ENCODE data around the gene BBS1. TPM values are rescaled to one million over a fixed set of nuclear protein-coding genes. Genes with fewer than 3 reads are reported as not detected.

BBS1 gene
- total RNA-seq, 1 experiment from 2014 or later, result 29.8 TPM

DNA sequence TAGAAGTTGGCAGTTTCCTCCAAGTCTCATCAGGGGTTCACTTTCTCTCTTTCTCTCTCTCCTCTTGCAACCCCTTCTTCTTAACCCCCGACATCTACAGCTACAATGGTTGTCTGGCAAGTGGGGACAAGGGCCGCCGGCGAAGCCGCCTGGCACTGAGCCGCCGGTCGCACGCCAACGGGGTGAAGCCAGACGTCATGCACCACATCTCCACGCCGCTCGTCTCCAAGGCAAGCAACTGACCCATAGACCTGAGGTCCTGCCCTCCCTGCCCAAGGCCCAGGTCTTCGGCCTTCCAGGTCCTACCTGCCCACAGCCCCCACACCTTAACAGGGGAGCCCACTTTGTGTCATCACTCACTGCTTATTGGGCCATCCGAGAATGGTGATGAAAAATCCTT is 39.3 kb upstream of the BBS1 start:
- POLR2A ChIA-PET, result interaction anchor here (2.4 kb wide), 1 partner anchor 9 kb away, joined by 13 read pairs; the partner anchor contains the start of gene DPP3
- Histone ChIP-seq H3K4me2 (ENCODE audit: low read length) (no peak overlapping the region), H2AFZ (ENCODE audit: low read depth, low read length, poor library complexity, severe bottlenecking) (no peak overlapping the region), H3K4me3 (replicated peaks in 1 of 2; ENCODE audit: low read depth in 1 of 2, low read length in 2 of 2) (no peak overlapping the region), H3K9me3 (ENCODE audit: control insufficient read depth in 1 of 2, insufficient read depth in 1 of 2, low read depth in 1 of 2, low read length in 2 of 2) (no peaks in the 10 kb centered on the region), H3K4me1 (ENCODE audit: control insufficient read depth in 1 of 2, insufficient read depth in 2 of 2, low read length in 2 of 2) (peaks cover 6 to 13% of the 10 kb centered on the region in 2 experiments), H3K79me2 (ENCODE audit: insufficient read depth, low read length) (peaks cover 8% of the 10 kb centered on the region; the same call in 1 of the 2 replicates), H3K9me2 (ENCODE audit: insufficient read depth) (no peaks in the 10 kb centered on the region), H4K20me1 (ENCODE audit: insufficient read depth) (no peaks in the 10 kb centered on the region), H3K27ac (ENCODE audit: low read depth, low read length) (no peak overlapping the region), H3K27me3 (ENCODE audit: insufficient read depth, low read length) (no peaks in the 10 kb centered on the region), H3K36me3 (ENCODE audit: control insufficient read depth in 1 of 2, insufficient read depth in 2 of 2, low read length in 2 of 2) (peaks cover 8 to 12% of the 10 kb centered on the region in 2 experiments; a peak in 2 of 4 replicates), H3K9ac (ENCODE audit: low read length) (no peak overlapping the region)
- intact Hi-C loops (cut with micrococcal nuclease), result no loop called here
- no TSS peak for BruUV-seq (replicated peaks)
- DNase-seq (ENCODE audit: low read depth, low spot score), result no peak
- CTCF ChIA-PET, result no interaction called here
- RAD21 ChIA-PET (ENCODE audit: low non-redundant PET in 1 of 2, low total read pairs in 2 of 2, uncharacterized antibody in 2 of 2, unreplicated experiment in 2 of 2), result no interaction called here
- no peak for ATAC-seq
- TF ChIP-seq POLR2AphosphoS5 (IDR thresholded peaks at IDR 0.05; ENCODE audit: low read depth, low read length) (no peak), YY1 (IDR thresholded peaks at IDR 0.05; ENCODE audit: extremely low read depth, insufficient replicate concordance, low read depth, low read length) (no peak)

DNA sequence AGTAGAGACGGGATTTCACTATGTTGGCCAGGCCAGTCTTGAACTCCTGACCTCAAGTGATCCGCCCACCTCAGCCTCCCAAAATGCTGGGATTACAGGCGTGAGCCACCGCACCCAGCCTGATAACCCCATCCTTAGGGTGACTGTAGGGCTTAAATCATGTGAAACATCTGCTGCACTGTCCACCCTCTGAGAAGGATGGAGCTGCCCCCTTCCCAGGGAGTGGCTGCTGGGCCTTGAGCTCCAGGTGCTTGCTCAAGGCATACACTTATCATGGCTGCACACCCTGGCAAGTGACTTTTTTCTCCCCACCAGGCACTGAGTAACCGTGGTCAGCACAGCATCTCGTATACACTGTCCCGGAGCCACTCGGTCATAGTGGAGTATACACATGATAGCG is 38.4 kb upstream of the BBS1 start:
- intact Hi-C loops (cut with micrococcal nuclease), result no loop called here
- Histone ChIP-seq H2AFZ (ENCODE audit: low read depth, low read length, poor library complexity, severe bottlenecking) (no peak overlapping the region), H3K4me3 (replicated peaks in 1 of 2; ENCODE audit: low read depth in 1 of 2, low read length in 2 of 2) (no peak overlapping the region), H4K20me1 (ENCODE audit: insufficient read depth) (no peaks in the 10 kb centered on the region), H3K9me3 (ENCODE audit: control insufficient read depth in 1 of 2, insufficient read depth in 1 of 2, low read depth in 1 of 2, low read length in 2 of 2) (no peaks in the 10 kb centered on the region), H3K9ac (ENCODE audit: low read length) (no peak overlapping the region), H3K4me2 (ENCODE audit: low read length) (no peak overlapping the region), H3K9me2 (ENCODE audit: insufficient read depth) (no peaks in the 10 kb centered on the region), H3K36me3 (ENCODE audit: control insufficient read depth in 1 of 2, insufficient read depth in 2 of 2, low read length in 2 of 2) (peaks cover 8 to 12% of the 10 kb centered on the region in 2 experiments; a peak in 2 of 4 replicates), H3K79me2 (ENCODE audit: insufficient read depth, low read length) (peaks cover 8% of the 10 kb centered on the region; the same call in 1 of the 2 replicates), H3K4me1 (ENCODE audit: control insufficient read depth in 1 of 2, insufficient read depth in 2 of 2, low read length in 2 of 2) (peaks cover 5 to 9% of the 10 kb centered on the region in 2 experiments; a peak in 3 of 4 replicates), H3K27ac (ENCODE audit: low read depth, low read length) (no peak overlapping the region), H3K27me3 (ENCODE audit: insufficient read depth, low read length) (no peaks in the 10 kb centered on the region)
- DNase-seq (ENCODE audit: low read depth, low spot score) (no peak), ATAC-seq (no peak)
- ChIA-PET RAD21 (ENCODE audit: low non-redundant PET in 1 of 2, low total read pairs in 2 of 2, uncharacterized antibody in 2 of 2, unreplicated experiment in 2 of 2) (no interaction called here), POLR2A (no interaction called here), CTCF (no interaction called here)
- no TSS peak for BruUV-seq (replicated peaks)
- TF ChIP-seq SRF (IDR thresholded peaks at IDR 0.05; ENCODE audit: low read depth) (no peak), EZH2phosphoT487 (IDR thresholded peaks at IDR 0.05; ENCODE audit: borderline replicate concordance) (no peak), SP1 (IDR thresholded peaks at IDR 0.05; ENCODE audit: low read depth) (no peak), POLR2A (IDR thresholded peaks at IDR 0.05; ENCODE audit: borderline replicate concordance, extremely low read depth, insufficient read depth, insufficient read length) (no peak), YY1 (IDR thresholded peaks at IDR 0.05; ENCODE audit: extremely low read depth, insufficient replicate concordance, low read depth, low read length) (no peak), EZH2 (IDR thresholded peaks at IDR 0.05) (no peak), RAD21 (IDR thresholded peaks at IDR 0.05; ENCODE audit: low read depth) (no peak), CEBPB (IDR thresholded peaks at IDR 0.05; ENCODE audit: low read depth) (no peak), JUND (IDR thresholded peaks at IDR 0.05) (no peak), FOSL1 (IDR thresholded peaks at IDR 0.05; ENCODE audit: low read depth) (no peak), POLR2AphosphoS5 (IDR thresholded peaks at IDR 0.05; ENCODE audit: low read depth, low read length) (no peak), ELF1 (IDR thresholded peaks at IDR 0.05; ENCODE audit: borderline replicate concordance, low read depth) (no peak), TCF7L2 (IDR thresholded peaks at IDR 0.05; ENCODE audit: borderline replicate concordance, extremely low read depth, insufficient read depth, insufficient read length) (no peak)
- TF ChIP-seq, protein P1, sequence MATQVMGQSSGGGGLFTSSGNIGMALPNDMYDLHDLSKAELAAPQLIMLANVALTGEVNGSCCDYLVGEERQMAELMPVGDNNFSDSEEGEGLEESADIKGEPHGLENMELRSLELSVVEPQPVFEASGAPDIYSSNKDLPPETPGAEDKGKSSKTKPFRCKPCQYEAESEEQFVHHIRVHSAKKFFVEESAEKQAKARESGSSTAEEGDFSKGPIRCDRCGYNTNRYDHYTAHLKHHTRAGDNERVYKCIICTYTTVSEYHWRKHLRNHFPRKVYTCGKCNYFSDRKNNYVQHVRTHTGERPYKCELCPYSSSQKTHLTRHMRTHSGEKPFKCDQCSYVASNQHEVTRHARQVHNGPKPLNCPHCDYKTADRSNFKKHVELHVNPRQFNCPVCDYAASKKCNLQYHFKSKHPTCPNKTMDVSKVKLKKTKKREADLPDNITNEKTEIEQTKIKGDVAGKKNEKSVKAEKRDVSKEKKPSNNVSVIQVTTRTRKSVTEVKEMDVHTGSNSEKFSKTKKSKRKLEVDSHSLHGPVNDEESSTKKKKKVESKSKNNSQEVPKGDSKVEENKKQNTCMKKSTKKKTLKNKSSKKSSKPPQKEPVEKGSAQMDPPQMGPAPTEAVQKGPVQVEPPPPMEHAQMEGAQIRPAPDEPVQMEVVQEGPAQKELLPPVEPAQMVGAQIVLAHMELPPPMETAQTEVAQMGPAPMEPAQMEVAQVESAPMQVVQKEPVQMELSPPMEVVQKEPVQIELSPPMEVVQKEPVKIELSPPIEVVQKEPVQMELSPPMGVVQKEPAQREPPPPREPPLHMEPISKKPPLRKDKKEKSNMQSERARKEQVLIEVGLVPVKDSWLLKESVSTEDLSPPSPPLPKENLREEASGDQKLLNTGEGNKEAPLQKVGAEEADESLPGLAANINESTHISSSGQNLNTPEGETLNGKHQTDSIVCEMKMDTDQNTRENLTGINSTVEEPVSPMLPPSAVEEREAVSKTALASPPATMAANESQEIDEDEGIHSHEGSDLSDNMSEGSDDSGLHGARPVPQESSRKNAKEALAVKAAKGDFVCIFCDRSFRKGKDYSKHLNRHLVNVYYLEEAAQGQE (IDR thresholded peaks at IDR 0.05; ENCODE audit: low read depth), result no peak
- TF ChIP-seq, protein P2, sequence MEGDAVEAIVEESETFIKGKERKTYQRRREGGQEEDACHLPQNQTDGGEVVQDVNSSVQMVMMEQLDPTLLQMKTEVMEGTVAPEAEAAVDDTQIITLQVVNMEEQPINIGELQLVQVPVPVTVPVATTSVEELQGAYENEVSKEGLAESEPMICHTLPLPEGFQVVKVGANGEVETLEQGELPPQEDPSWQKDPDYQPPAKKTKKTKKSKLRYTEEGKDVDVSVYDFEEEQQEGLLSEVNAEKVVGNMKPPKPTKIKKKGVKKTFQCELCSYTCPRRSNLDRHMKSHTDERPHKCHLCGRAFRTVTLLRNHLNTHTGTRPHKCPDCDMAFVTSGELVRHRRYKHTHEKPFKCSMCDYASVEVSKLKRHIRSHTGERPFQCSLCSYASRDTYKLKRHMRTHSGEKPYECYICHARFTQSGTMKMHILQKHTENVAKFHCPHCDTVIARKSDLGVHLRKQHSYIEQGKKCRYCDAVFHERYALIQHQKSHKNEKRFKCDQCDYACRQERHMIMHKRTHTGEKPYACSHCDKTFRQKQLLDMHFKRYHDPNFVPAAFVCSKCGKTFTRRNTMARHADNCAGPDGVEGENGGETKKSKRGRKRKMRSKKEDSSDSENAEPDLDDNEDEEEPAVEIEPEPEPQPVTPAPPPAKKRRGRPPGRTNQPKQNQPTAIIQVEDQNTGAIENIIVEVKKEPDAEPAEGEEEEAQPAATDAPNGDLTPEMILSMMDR (IDR thresholded peaks at IDR 0.05 in 2 of 3, conservative IDR thresholded peaks at IDR 0.05 in 1 of 3; ENCODE audit: borderline replicate concordance in 1 of 3, insufficient read depth in 1 of 3, low read depth in 2 of 3, low read length in 2 of 3), result no peak
- TF ChIP-seq, protein P3, sequence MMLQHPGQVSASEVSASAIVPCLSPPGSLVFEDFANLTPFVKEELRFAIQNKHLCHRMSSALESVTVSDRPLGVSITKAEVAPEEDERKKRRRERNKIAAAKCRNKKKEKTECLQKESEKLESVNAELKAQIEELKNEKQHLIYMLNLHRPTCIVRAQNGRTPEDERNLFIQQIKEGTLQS (IDR thresholded peaks at IDR 0.05), result no peak
